Activated CD4-positive, alpha-beta T cell treated with anti-CD3 and anti-CD28 coated beads for 24 hours (primary cell): ENCODE data around the gene OR2T34.
"Not testable (repeated sequence)": the region's sequence is repeated elsewhere in the genome, so short reads cannot be mapped to it uniquely, and the experiment has no call there.

Experiments used
- DNase-seq, 2 donors: peaks; one replicate each; pipeline ENCODE4 v3.0.0-alpha.2; 2020; ENCODE audit warnings: low read depth in 2 of 2

OR2T34 gene

DNA sequence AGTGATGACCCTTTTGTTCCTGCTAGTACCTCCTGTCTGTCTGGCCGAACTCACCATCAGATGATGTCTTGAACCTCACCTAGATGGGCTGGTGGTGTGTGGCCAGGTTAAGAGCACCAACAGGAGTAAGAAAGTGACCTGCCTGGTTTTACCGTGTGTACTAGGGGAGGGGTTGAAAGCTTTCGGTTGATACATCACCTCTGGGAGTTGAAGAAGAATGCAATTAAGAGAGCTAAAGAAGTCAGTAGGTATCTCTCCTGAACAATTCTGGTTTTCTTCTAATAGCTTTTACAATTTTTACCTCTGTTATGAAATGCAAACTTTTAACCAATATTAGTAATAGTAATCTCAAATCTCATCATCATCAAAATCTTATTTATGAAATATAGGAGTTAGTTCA lies 11.9 kb downstream of the OR2T34 start, which contains the start of gene OR2T29:
Gene OR2T29, minus strand, starts transcription at position 101 of the 400 bp plus-strand sequence. CDS start 3,281 bp downstream, outside the sequence.
- DNase-seq = not testable (repeated sequence)

DNA sequence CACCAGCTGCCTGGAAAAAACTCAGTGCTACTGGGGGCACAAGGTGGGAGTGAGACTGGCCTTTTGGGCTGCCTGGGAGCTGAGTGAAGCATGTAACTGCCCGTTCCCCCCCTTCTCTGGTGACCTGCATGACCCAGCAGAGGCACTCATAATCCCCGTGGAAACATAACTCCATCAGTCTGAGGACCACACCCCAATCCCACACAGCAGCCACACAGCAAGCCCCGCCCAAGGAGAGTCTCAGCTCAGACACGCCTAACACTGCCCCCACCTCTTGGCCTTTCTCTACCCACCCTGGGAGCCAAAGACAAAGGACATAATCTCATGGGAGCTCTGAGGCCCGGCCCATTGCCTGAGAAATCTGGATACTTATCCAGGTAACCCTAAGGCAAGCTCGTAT lies 23.5 kb downstream of the OR2T34 start:
- DNase-seq = not testable (repeated sequence)

DNA sequence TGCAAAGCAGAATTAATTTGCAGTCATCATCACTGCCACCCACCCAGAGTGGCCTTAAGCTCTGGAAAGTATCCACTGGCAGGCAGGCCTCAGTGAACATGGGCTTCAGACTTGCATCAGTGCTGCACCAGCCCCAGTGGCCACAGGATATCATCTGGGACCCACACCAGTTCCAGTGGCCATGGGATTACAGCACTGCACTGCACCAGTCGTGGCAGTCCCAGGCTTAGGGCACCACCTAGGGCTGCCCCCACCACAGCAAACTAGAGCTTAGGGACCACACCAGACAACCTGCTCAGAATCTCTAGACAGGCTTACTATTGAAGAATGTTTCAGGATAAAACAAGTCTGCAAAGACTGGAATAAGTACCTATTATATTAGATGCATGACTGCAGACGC lies 27.2 kb downstream of the OR2T34 start:
- not testable (repeated sequence) for DNase-seq

DNA sequence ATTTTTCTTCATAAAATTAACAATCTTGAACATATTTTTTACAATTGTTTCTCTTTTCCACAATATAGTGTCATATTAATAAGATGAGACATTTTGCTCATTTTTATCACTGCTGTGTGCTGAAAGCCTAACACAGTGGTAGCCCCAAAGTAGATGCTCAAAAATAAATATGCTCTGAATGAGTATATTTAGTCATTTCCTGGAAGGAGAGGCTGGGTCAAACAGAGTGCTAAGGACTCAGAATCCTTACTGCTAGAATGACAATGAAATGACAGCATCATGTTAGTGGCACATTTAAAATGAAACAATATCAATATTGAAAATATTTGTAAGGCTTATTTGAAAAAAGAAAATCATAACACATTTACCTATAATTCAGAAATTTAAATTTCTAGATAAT lies 37.1 kb downstream of the OR2T34 start:
- not testable (repeated sequence) for DNase-seq
